Lower lobe of right lung (tissue), 2 donors: Measurements from ENCODE around the gene FRY. TPM values are rescaled to one million over a fixed set of nuclear protein-coding genes. Genes with fewer than 3 reads are reported as not detected.

Source experiments
- ATAC-seq, 2 donors: fragments of 200-7000 bp; cut with Tn5 transposase; one replicate each; pipeline ENCODE4 v1.9.1; 2020 to 2022; ENCODE audit warnings: mild to moderate bottlenecking in 2 of 2, moderate library complexity in 2 of 2
- DNase-seq: peaks from one replicate; pipeline ENCODE4 v3.0.0-alpha.2; 2020
- H3K27ac ChIP-seq: fragments of 200-600 bp; one replicate; pipeline ENCODE4 v1.8.0; 2022
- H3K27me3 ChIP-seq: fragments of 200-600 bp; one replicate; pipeline ENCODE4 v1.8.0; 2022; ENCODE audit warnings: low read depth
- H3K36me3 ChIP-seq: fragments of 200-600 bp; one replicate; pipeline ENCODE4 v1.8.0; 2022; ENCODE audit warnings: mild to moderate bottlenecking
- H3K4me1 ChIP-seq: fragments of 200-600 bp; one replicate; pipeline ENCODE4 v1.8.0; 2022
- H3K4me3 ChIP-seq: fragments of 200-600 bp; one replicate; pipeline ENCODE4 v1.8.0; 2022; ENCODE audit warnings: mild to moderate bottlenecking
- H3K9me3 ChIP-seq: fragments of 200-600 bp; one replicate; pipeline ENCODE4 v1.8.0; 2022
- intact Hi-C: fragments of 100-400 bp; cut with DNase I; formaldehyde crosslinking; loops from one replicate; pipeline ENCODE4 v1.11.0; 2022
- total RNA-seq: library from RNA; stranded (reverse); fragmentation: NEBNext Ultra II Directional; extraction: Animal tissue kit (Norgen Biotek cat#: 25700); gene quantifications from one replicate; pipeline ENCODE4 v1.2.1, GENCODE V29; 2021
- TF ChIP-seq, protein P1 (sequence below): fragments of 200-600 bp; IDR thresholded peaks from one replicate; pipeline ENCODE4 v1.8.0; 2022; ENCODE audit warnings: antibody characterized with exemption, mild to moderate bottlenecking
- donor health status: DM: no; HTN: yes; CAD: no; lungs with severe emphysema.

FRY gene
- total RNA-seq, 1 donor from 2014 or later = 93.7 TPM

DNA sequence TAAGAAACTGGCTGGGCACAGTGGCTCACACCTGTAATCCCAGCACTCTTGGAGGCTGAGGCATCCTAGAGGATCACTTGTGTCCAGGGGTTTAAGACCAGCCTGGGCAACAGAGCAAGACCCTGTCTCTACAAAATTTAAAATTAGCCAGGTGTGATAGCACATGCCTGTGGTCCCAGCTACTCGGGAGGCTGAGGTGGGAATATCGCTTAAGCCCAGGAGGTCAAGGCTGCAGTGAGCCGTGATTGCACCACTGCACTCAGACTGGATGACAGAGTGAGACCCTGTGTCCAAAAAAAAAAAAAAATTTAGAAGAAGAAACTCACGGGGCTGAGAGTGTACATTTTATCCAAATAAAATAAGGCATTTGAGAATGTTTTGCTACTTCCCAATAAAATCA lies 224.7 kb downstream of the FRY start:
- TF ChIP-seq, protein P1, sequence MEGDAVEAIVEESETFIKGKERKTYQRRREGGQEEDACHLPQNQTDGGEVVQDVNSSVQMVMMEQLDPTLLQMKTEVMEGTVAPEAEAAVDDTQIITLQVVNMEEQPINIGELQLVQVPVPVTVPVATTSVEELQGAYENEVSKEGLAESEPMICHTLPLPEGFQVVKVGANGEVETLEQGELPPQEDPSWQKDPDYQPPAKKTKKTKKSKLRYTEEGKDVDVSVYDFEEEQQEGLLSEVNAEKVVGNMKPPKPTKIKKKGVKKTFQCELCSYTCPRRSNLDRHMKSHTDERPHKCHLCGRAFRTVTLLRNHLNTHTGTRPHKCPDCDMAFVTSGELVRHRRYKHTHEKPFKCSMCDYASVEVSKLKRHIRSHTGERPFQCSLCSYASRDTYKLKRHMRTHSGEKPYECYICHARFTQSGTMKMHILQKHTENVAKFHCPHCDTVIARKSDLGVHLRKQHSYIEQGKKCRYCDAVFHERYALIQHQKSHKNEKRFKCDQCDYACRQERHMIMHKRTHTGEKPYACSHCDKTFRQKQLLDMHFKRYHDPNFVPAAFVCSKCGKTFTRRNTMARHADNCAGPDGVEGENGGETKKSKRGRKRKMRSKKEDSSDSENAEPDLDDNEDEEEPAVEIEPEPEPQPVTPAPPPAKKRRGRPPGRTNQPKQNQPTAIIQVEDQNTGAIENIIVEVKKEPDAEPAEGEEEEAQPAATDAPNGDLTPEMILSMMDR = no peak
- intact Hi-C loops = no loop called here
- ATAC-seq (no peak), DNase-seq (no peak)
- Histone ChIP-seq H3K4me1 (peaks cover 12% of the 10 kb centered on the region), H3K27me3 (no peaks in the 10 kb centered on the region), H3K36me3 (no peaks in the 10 kb centered on the region), H3K27ac (peak overlapping the region; percentile 62), H3K4me3 (peak overlapping the region; percentile 49), H3K9me3 (no peaks in the 10 kb centered on the region)

DNA sequence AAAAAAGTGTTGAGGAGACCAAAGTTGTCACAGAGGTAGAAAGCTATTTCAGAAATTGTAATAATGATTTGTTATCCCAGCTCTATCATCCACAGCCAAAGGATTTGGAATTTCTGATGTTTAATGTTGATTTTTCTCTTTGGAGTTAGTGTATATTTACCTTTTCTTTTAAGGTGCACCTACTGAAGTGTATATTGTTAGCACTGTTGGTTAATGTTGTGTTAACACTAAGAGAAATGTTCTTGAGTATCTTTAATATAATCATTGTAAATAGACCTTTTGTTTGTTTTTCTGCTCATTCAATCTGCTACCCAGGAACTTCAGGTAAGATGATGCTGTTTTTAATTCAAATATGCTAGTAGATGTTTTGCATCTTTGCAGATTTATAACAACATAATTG lies 226.1 kb downstream of the FRY start:
- ATAC-seq = no peak
- intact Hi-C loops = no loop called here
- TF ChIP-seq, protein P1 = no peak
- Histone ChIP-seq H3K36me3 (peaks cover 7% of the 10 kb centered on the region), H3K27me3 (no peaks in the 10 kb centered on the region), H3K9me3 (no peaks in the 10 kb centered on the region), H3K4me1 (peaks cover 26% of the 10 kb centered on the region), H3K27ac (no peak overlapping the region), H3K4me3 (no peak overlapping the region)
- DNase-seq = no peak

DNA sequence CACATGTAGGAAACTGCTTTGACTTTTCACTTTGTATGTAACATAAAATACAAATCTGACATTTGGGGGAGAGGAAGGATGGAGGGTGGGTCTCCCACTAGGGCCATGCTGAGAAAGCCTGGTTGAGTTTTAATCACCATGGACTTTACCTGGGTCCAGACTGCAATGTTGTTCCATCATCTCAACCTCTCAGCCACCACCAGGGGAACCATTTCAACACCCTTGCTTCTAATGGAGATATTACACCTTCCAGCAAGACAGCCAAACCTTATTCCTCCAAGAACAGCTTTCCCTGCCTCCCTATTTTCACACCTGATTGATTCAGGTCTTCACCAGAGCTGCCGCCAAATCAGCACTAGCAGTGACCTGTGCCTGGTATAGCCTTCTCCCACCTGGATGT lies 227.5 kb downstream of the FRY start:
- ATAC-seq = no peak
- Histone ChIP-seq H3K27ac (no peak overlapping the region), H3K36me3 (peaks cover 18% of the 10 kb centered on the region), H3K9me3 (no peaks in the 10 kb centered on the region), H3K4me3 (no peak overlapping the region), H3K4me1 (peaks cover 30% of the 10 kb centered on the region), H3K27me3 (no peaks in the 10 kb centered on the region)
- intact Hi-C loops = no loop called here
- DNase-seq = no peak
- TF ChIP-seq, protein P1 = no peak

DNA sequence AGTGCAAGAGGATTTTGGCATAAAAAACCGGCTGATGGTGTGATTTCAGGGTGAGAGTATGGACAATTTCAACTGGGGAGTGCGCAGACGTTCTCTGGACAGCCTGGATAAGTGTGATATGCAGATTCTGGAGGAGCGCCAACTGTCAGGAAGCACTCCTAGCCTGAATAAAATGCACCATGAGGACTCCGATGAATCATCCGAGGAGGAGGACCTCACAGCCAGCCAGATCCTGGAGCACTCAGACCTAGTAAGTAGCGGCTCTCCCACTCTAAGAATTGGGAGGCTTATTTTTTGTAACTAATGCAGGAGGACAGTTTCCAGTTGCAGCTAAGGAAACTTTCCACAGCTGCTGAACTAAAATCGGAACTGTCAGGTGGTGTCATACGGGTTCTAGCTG lies 230.0 kb downstream of the FRY start:
- Histone ChIP-seq H3K9me3 (no peaks in the 10 kb centered on the region), H3K4me3 (peak overlapping the region; percentile 25), H3K27me3 (no peaks in the 10 kb centered on the region), H3K4me1 (peaks cover 45% of the 10 kb centered on the region), H3K27ac (peak overlapping the region; percentile 54), H3K36me3 (peaks cover 41% of the 10 kb centered on the region)
- TF ChIP-seq, protein P1 = no peak
- peak; percentile 80 to 89 for ATAC-seq
- intact Hi-C loops = no loop called here
- DNase-seq = no peak

DNA sequence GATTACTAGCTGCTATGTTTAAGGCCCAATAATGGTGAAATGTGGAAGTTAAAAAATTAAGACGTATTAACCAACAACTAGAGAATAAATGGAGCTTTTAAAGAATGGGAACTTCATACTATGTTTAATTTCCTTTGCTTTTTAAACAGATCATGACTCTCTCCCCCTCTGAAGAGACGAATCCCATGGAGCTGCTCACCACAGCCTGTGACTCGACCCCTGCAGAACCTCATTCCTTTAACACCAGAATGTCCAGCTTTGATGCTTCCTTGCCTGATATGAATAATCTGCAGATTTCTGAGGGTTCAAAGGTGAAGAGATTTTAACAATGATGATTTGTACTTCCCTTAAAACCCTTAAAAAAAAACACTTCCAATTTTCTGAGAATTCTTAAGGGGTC lies 230.6 kb downstream of the FRY start:
- ATAC-seq (no peak), DNase-seq (no peak)
- peak overlapping the region; percentile 25 for H3K4me3 ChIP-seq
- intact Hi-C loops = no loop called here
- no peaks in the 10 kb centered on the region for H3K27me3 ChIP-seq
- H3K9me3 ChIP-seq = no peaks in the 10 kb centered on the region
- H3K4me1 ChIP-seq = peaks cover 45% of the 10 kb centered on the region
- peak overlapping the region; percentile 54 for H3K27ac ChIP-seq
- peaks cover 46% of the 10 kb centered on the region for H3K36me3 ChIP-seq
- TF ChIP-seq, protein P1 = no peak

DNA sequence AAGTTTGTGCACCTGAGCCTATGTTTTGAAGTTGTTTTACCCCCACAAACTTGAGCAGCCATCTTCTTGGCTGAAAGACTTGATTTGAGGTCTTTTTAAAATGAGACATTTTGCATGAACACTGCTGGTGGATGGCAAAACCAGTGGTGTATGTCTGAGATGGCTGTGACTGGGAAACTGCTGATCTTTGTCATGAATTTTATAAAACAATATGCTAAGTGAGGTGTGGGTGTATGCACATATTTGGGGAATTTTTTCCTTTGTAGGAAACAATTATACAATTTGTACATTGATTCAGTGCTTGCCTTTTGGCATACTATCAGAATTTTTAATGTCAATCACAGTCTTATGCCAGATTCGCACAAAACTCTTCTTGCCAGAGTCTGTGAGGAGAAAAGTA lies 231.0 kb downstream of the FRY start:
- H3K27me3 ChIP-seq = no peaks in the 10 kb centered on the region
- no peak overlapping the region for H3K4me3 ChIP-seq
- ATAC-seq (no peak), DNase-seq (no peak)
- intact Hi-C loops = no loop called here
- H3K4me1 ChIP-seq = peaks cover 45% of the 10 kb centered on the region
- peaks cover 51% of the 10 kb centered on the region for H3K36me3 ChIP-seq
- H3K9me3 ChIP-seq = no peaks in the 10 kb centered on the region
- peak overlapping the region; percentile 54 for H3K27ac ChIP-seq
- TF ChIP-seq, protein P1 = no peak
